22Rv1 (cell line): ENCODE measurements around the gene FAM117A.

Source experiments
- ZFX ChIP-seq: fragments of 450-650 bp; IDR thresholded peaks from 2 replicates; pipeline ENCODE4 v1.6.1; 2017; ENCODE audit warnings: antibody characterized with exemption, borderline replicate concordance
- TF ChIP-seq, protein P1 (sequence below): fragments of 450-650 bp; IDR thresholded peaks from 2 replicates; pipeline ENCODE4 v1.5.1; 2017; ENCODE audit warnings: mild to moderate bottlenecking

DNA sequence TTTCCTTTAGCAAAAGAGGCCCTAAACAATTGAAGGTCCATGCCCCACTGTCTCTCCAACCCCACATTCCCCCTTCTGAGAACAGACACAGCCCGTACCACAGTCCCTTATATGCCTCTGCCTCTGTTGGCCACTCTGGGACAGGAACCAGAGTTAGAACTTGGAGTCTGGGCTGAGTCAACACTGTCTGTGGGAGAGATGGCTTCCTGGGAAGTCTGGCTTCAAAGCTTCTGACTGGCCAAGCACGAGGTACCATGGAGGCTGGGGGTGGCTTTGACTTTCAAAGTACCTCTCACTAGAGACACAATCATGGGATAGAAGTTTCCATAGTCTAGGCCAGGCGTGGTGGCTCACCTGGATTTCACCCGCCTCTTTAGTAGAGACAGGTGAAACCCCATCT, 71.2 kb downstream of the FAM117A start:
- TF ChIP-seq, protein P1, sequence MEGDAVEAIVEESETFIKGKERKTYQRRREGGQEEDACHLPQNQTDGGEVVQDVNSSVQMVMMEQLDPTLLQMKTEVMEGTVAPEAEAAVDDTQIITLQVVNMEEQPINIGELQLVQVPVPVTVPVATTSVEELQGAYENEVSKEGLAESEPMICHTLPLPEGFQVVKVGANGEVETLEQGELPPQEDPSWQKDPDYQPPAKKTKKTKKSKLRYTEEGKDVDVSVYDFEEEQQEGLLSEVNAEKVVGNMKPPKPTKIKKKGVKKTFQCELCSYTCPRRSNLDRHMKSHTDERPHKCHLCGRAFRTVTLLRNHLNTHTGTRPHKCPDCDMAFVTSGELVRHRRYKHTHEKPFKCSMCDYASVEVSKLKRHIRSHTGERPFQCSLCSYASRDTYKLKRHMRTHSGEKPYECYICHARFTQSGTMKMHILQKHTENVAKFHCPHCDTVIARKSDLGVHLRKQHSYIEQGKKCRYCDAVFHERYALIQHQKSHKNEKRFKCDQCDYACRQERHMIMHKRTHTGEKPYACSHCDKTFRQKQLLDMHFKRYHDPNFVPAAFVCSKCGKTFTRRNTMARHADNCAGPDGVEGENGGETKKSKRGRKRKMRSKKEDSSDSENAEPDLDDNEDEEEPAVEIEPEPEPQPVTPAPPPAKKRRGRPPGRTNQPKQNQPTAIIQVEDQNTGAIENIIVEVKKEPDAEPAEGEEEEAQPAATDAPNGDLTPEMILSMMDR = no peak
- no peak for TF ChIP-seq ZFX
